B cell (primary cell): ENCODE results near the gene OPHN1. TPM values are rescaled to one million over a fixed set of nuclear protein-coding genes. Genes with fewer than 3 reads are reported as not detected.

Experiments used
- ATAC-seq: fragments of 200-7000 bp; cut with Tn5 transposase; one replicate; pipeline ENCODE4 v1.10.0; 2021; ENCODE audit warnings: low read depth, mild to moderate bottlenecking, moderate number of reproducible peaks, moderate library complexity
- CTCF ChIA-PET: fragments of 350-600 bp; sonication (Branson Sonifier 250); formaldehyde crosslinking; loops from one replicate; lab custom pipeline; 2021; ENCODE audit warnings: antibody characterized with exemption, inconsistent platforms; lab: Charles Lee
- POLR2A ChIA-PET: fragments of 350-600 bp; sonication (Branson Sonifier 250); formaldehyde crosslinking; loops from one replicate; lab custom pipeline; 2021; ENCODE audit warnings: antibody characterized with exemption; lab: Charles Lee
- DNase-seq: peaks from one replicate; pipeline ENCODE4 v3.0.0; 2013
- H2AFZ ChIP-seq: 2 replicates; pipeline ENCODE4 v1.6.1; 2012; ENCODE audit warnings: mild to moderate bottlenecking, low read depth, low read length; ENCODE audit not compliant: insufficient read depth, poor library complexity, severe bottlenecking
- H3K27ac ChIP-seq, 2 donors: 1 replicate in 1 of 2; 2 replicates in 1 of 2; pipeline ENCODE4 v1.5.1; 2012 to 2013; ENCODE audit warnings: low read length in 2 of 2, mild to moderate bottlenecking in 2 of 2, moderate library complexity in 1 of 2
- H3K27me3 ChIP-seq, 4 experiments: fragments of 200-600 bp in 1 of 4; sonication (generic) in 1 of 4; replicated peaks in 1 of 4; 1 replicate in 2 of 4; 2 replicates in 2 of 4; pipeline versions ENCODE4 v1.6.1 to v1.7.0; 2013 to 2016; ENCODE audit warnings: low read length in 3 of 4, mild to moderate bottlenecking in 2 of 4, mixed read lengths in 1 of 4, moderate library complexity in 1 of 4; ENCODE audit not compliant: insufficient read depth in 4 of 4, control insufficient read depth in 3 of 4; ENCODE audit errors: control extremely low read depth in 1 of 4
- H3K36me3 ChIP-seq, 2 experiments: replicated peaks in 1 of 2; 1 replicate in 1 of 2; 2 replicates in 1 of 2; pipeline versions ENCODE4 v1.6.1 to v1.7.1; 2013; ENCODE audit warnings: low read length in 1 of 2; ENCODE audit not compliant: insufficient read depth in 2 of 2, control insufficient read depth in 1 of 2; ENCODE audit errors: control extremely low read depth in 1 of 2, extremely low read depth in 1 of 2
- H3K4me1 ChIP-seq, 2 donors: fragments of 200-600 bp in 1 of 2; sonication (generic) in 1 of 2; 1 replicate in 1 of 2; 2 replicates in 1 of 2; pipeline versions ENCODE4 v1.5.1 to v1.6.1; 2013 to 2017; ENCODE audit warnings: low read length in 2 of 2; ENCODE audit not compliant: control insufficient read depth in 2 of 2, insufficient read depth in 2 of 2
- H3K4me2 ChIP-seq: replicated peaks from 2 replicates; pipeline ENCODE3; 2012; ENCODE audit warnings: mild to moderate bottlenecking, low read depth, low read length; ENCODE audit not compliant: poor library complexity, severe bottlenecking
- H3K4me3 ChIP-seq, 5 experiments: fragments of 200-600 bp in 1 of 5; sonication (generic) in 1 of 5; 1 replicate in 3 of 5; 2 replicates in 2 of 5; pipeline versions ENCODE4 v1.5.1 to v1.7.0; 2011 to 2016; ENCODE audit warnings: low read length in 4 of 5, mild to moderate bottlenecking in 4 of 5, low read depth in 2 of 5, control low read depth in 1 of 5, moderate library complexity in 1 of 5; ENCODE audit not compliant: insufficient read depth in 1 of 5; ENCODE audit errors: control extremely low read depth in 1 of 5, extremely low read depth in 1 of 5
- H3K79me2 ChIP-seq: fragments of 200-600 bp; sonication (generic); one replicate; pipeline ENCODE4 v1.6.0; 2016; ENCODE audit warnings: low read length; ENCODE audit not compliant: control insufficient read depth, insufficient read depth
- H3K9ac ChIP-seq: fragments of 200-600 bp; sonication (generic); 2 replicates; pipeline ENCODE4 v1.6.1; 2017; ENCODE audit warnings: mild to moderate bottlenecking, low read length, moderate library complexity
- H3K9me3 ChIP-seq, 3 donors: one replicate each; pipeline versions ENCODE4 v1.6.1 to v1.7.1; 2013; ENCODE audit warnings: low read length in 2 of 3; ENCODE audit not compliant: control insufficient read depth in 2 of 3, insufficient read depth in 1 of 3; ENCODE audit errors: control extremely low read depth in 1 of 3
- H4K20me1 ChIP-seq: 2 replicates; pipeline ENCODE4 v1.6.0; 2012; ENCODE audit warnings: mild to moderate bottlenecking, low read length; ENCODE audit not compliant: insufficient read depth, control insufficient read depth, poor library complexity, severe bottlenecking
- H3K27ac Mint-ChIP-seq: one replicate; pipeline ENCODE4 v1.8.0; 2021; ENCODE audit warnings: mixed read lengths
- H3K27me3 Mint-ChIP-seq: one replicate; pipeline ENCODE4 v1.8.0; 2021; ENCODE audit warnings: mixed read lengths
- H3K4me1 Mint-ChIP-seq: one replicate; pipeline ENCODE4 v1.8.0; 2021; ENCODE audit warnings: mixed read lengths
- H3K4me3 Mint-ChIP-seq: one replicate; pipeline ENCODE4 v1.8.0; 2021; ENCODE audit warnings: mixed read lengths
- H3K9me3 Mint-ChIP-seq: one replicate; pipeline ENCODE4 v1.8.0; 2022; ENCODE audit warnings: mixed read lengths; ENCODE audit not compliant: insufficient read depth
- CTCF ChIP-seq: fragments of 200-600 bp; IDR thresholded peaks from one replicate; pipeline ENCODE4 v1.8.0; 2022; ENCODE audit warnings: antibody characterized with exemption, mild to moderate bottlenecking
- EZH2 ChIP-seq: IDR thresholded peaks from 2 replicates; pipeline ENCODE4 v1.6.1; 2012; ENCODE audit warnings: borderline replicate concordance, low read depth, mild to moderate bottlenecking, moderate library complexity, low read length; ENCODE audit not compliant: insufficient read depth, poor library complexity, severe bottlenecking
- WGBS: methylation state at CpG from one replicate; pipeline ENCODE4 v1.1.5; 2013; ENCODE audit warnings: missing lambda C conversion rate; ENCODE audit not compliant: insufficient coverage; 5-methylcytosine and 5-hydroxymethylcytosine counted together
- intact Hi-C: fragments of 100-400 bp; cut with micrococcal nuclease; formaldehyde crosslinking; loops from one replicate; pipeline ENCODE4 v1.10.0; 2022
- polyA plus RNA-seq: library from polyadenylated mRNA; depleted of rRNA; stranded (reverse); fragments of >200 nt; gene quantifications from 2 replicates; pipeline ENCODE4 v1.2.3, GENCODE V29; 2012
- total RNA-seq, 2 donors: library from RNA; stranded (reverse); fragments of 120-200 nt in 1 of 2; gene quantifications; 1 replicate in 1 of 2; 2 replicates in 1 of 2; pipeline versions ENCODE4 v1.2.3 to v1.2.4, GENCODE V29; 2013 to 2022

The OPHN1 gene
- total and polyA plus RNA-seq, 2 donors (not counting 1 experiment from before 2014, with no cell fraction given), result 0.03 to 0.17 TPM

- Histone ChIP-seq H3K27ac (no peak overlapping the region), H3K4me3 (no peak overlapping the region), H3K79me2 (no peaks in the 10 kb centered on the region), H3K9me3 (no peaks in the 10 kb centered on the region), H3K4me2 (no peak overlapping the region), H3K27me3 (no peaks in the 10 kb centered on the region), H2AFZ (no peak overlapping the region), H3K9ac (no peak overlapping the region), H4K20me1 (no peaks in the 10 kb centered on the region), H3K4me1 (no peaks in the 10 kb centered on the region), H3K36me3 (no peaks in the 10 kb centered on the region)
- H3K9me3 Mint-ChIP-seq, result no peaks in the 10 kb centered on the region
- POLR2A ChIA-PET, result no interaction called here
- intact Hi-C loops, result no loop called here
- CTCF ChIA-PET, result no interaction called here
- no peak overlapping the region for H3K27ac Mint-ChIP-seq
- no peaks in the 10 kb centered on the region for H3K27me3 Mint-ChIP-seq
- H3K4me1 Mint-ChIP-seq, result no peaks in the 10 kb centered on the region
- H3K4me3 Mint-ChIP-seq, result no peak overlapping the region
- ATAC-seq, result no peak
- DNase-seq, result no peak
- no peak for TF ChIP-seq CTCF
- no peak for TF ChIP-seq EZH2
- WGBS, result 67% methylated on average over 1 of the region's 11 CpGs
Measured at GRCh38 chrX:68254738-68255645, 178.3 kb downstream of the OPHN1 start.

- no peak overlapping the region for H3K9ac ChIP-seq
- no peaks in the 10 kb centered on the region for H3K79me2 ChIP-seq
- no peak overlapping the region for H2AFZ ChIP-seq
- no peak overlapping the region for H3K4me3 ChIP-seq
- no peak overlapping the region for H3K4me3 Mint-ChIP-seq
- TF ChIP-seq CTCF (no peak), EZH2 (no peak)
- ATAC-seq (no peak), DNase-seq (no peak)
- no peaks in the 10 kb centered on the region for H3K4me1 Mint-ChIP-seq
- ChIA-PET POLR2A (no interaction called here), CTCF (no interaction called here)
- no peaks in the 10 kb centered on the region for H4K20me1 ChIP-seq
- intact Hi-C loops, result no loop called here
- no peaks in the 10 kb centered on the region for H3K27me3 Mint-ChIP-seq
- no peaks in the 10 kb centered on the region for H3K4me1 ChIP-seq
- no peaks in the 10 kb centered on the region for H3K9me3 ChIP-seq
- H3K27ac ChIP-seq, result no peak overlapping the region
- H3K4me2 ChIP-seq, result no peak overlapping the region
- H3K27me3 ChIP-seq, result no peaks in the 10 kb centered on the region
- H3K36me3 ChIP-seq, result no peaks in the 10 kb centered on the region
- no peak overlapping the region for H3K27ac Mint-ChIP-seq
- no peaks in the 10 kb centered on the region for H3K9me3 Mint-ChIP-seq
- WGBS, result no CpG with 5 or more reads among the region's 2 CpGs
Measured at GRCh38 chrX:68252664-68253063, 180.6 kb downstream of the OPHN1 start.
